Neuron (in vitro differentiated cells): ENCODE data around the gene KCNAB2.
"Not testable (repeated sequence)": the region's sequence is repeated elsewhere in the genome, so short reads cannot be mapped to it uniquely, and the experiment has no call there.

Source experiments
- H2AFZ ChIP-seq: one replicate; pipeline ENCODE4 v1.6.1; 2013; ENCODE audit warnings: low read depth, mild to moderate bottlenecking, inconsistent platforms, low read length, moderate library complexity
- H3K27me3 ChIP-seq: one replicate; pipeline ENCODE4 v1.6.1; 2013; ENCODE audit warnings: low read length; ENCODE audit not compliant: insufficient read depth
- H3K36me3 ChIP-seq: one replicate; pipeline ENCODE4 v1.6.1; 2013; ENCODE audit warnings: low read length; ENCODE audit not compliant: insufficient read depth
- H3K4me1 ChIP-seq: one replicate; pipeline ENCODE4 v1.6.1; 2013; ENCODE audit warnings: low read length; ENCODE audit not compliant: insufficient read depth
- H3K4me3 ChIP-seq: 2 replicates; pipeline ENCODE4 v1.5.1; 2013; ENCODE audit warnings: mild to moderate bottlenecking, low read length, moderate library complexity
- H3K9me3 ChIP-seq: one replicate; pipeline ENCODE4 v1.6.1; 2013; ENCODE audit warnings: low read length

The KCNAB2 gene

GRCh38 chr1:6075748-6076147, 30.1 kb downstream of the KCNAB2 start:
- Histone ChIP-seq H3K4me3 (no peak overlapping the region), H3K9me3 (no peaks in the 10 kb centered on the region), H3K27me3 (peaks cover 8% of the 10 kb centered on the region), H3K36me3 (no peaks in the 10 kb centered on the region), H3K4me1 (peaks cover 9% of the 10 kb centered on the region), H2AFZ (no peak overlapping the region)

- H3K4me3 ChIP-seq, H3K9me3 ChIP-seq, H3K27me3 ChIP-seq, H2AFZ ChIP-seq, H3K36me3 ChIP-seq: not testable (repeated sequence)
- peaks cover 11% of the 10 kb centered on the region for H3K4me1 ChIP-seq
Observed at GRCh38 chr1:6077061-6077460, 31.4 kb downstream of the KCNAB2 start.

- Histone ChIP-seq H3K4me3 (no peak overlapping the region), H3K36me3 (no peaks in the 10 kb centered on the region), H3K4me1 (peaks cover 16% of the 10 kb centered on the region), H3K27me3 (peaks cover 8% of the 10 kb centered on the region), H2AFZ (no peak overlapping the region), H3K9me3 (no peaks in the 10 kb centered on the region)
Observed at GRCh38 chr1:6077506-6077905, 31.8 kb downstream of the KCNAB2 start.

GRCh38 chr1:6077919-6078318, 32.2 kb downstream of the KCNAB2 start:
- H3K36me3 ChIP-seq = no peaks in the 10 kb centered on the region
- H3K27me3 ChIP-seq = peaks cover 8% of the 10 kb centered on the region
- no peak overlapping the region for H3K4me3 ChIP-seq
- H2AFZ ChIP-seq = no peak overlapping the region
- peaks cover 19% of the 10 kb centered on the region for H3K4me1 ChIP-seq
- no peaks in the 10 kb centered on the region for H3K9me3 ChIP-seq

GRCh38 chr1:6080469-6080868, 34.8 kb downstream of the KCNAB2 start:
- Histone ChIP-seq H3K4me3 (no peak overlapping the region), H3K27me3 (peaks cover 8% of the 10 kb centered on the region), H3K36me3 (no peaks in the 10 kb centered on the region), H2AFZ (no peak overlapping the region), H3K4me1 (peaks cover 25% of the 10 kb centered on the region), H3K9me3 (no peaks in the 10 kb centered on the region)

GRCh38 chr1:6081901-6082300, 36.2 kb downstream of the KCNAB2 start:
- no peak overlapping the region for H2AFZ ChIP-seq
- H3K27me3 ChIP-seq = peaks cover 8% of the 10 kb centered on the region
- H3K36me3 ChIP-seq = no peaks in the 10 kb centered on the region
- H3K4me1 ChIP-seq = peaks cover 32% of the 10 kb centered on the region
- H3K4me3 ChIP-seq = no peak overlapping the region
- H3K9me3 ChIP-seq = no peaks in the 10 kb centered on the region

- no peak overlapping the region for H3K4me3 ChIP-seq
- no peaks in the 10 kb centered on the region for H3K9me3 ChIP-seq
- no peak overlapping the region for H2AFZ ChIP-seq
- H3K27me3 ChIP-seq = peaks cover 8% of the 10 kb centered on the region
- H3K4me1 ChIP-seq = peaks cover 32% of the 10 kb centered on the region
- no peaks in the 10 kb centered on the region for H3K36me3 ChIP-seq
Observed at GRCh38 chr1:6082430-6082971, 36.8 kb downstream of the KCNAB2 start.

DNA sequence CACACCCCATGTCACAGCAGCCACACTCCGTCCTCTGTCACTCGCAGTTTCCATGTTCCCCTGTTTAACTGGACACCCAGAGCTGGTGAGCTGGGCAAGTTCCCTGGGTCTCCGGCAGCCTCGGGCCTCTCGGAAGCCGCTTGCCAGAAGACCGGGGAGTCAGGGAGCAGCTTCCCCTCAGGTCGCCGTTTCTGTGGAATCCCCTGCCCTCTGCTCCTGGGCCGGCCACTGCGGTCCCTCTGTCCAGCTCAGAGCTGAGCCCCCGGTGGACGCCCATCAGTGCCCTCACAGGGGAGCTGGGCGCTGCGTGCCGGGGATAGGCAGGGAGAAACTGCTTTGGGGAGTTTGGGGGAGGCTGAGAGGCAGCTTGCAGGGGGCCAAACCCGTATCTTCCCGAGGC, 37.7 kb downstream of the KCNAB2 start:
- no peak overlapping the region for H3K4me3 ChIP-seq
- peaks cover 8% of the 10 kb centered on the region for H3K27me3 ChIP-seq
- H3K4me1 ChIP-seq = peaks cover 32% of the 10 kb centered on the region
- no peaks in the 10 kb centered on the region for H3K9me3 ChIP-seq
- peak overlapping the region; percentile 66 for H2AFZ ChIP-seq
- H3K36me3 ChIP-seq = no peaks in the 10 kb centered on the region

- H3K27me3 ChIP-seq = peaks cover 4% of the 10 kb centered on the region
- H3K4me1 ChIP-seq = peaks cover 32% of the 10 kb centered on the region
- peak overlapping the region; percentile 66 for H2AFZ ChIP-seq
- H3K4me3 ChIP-seq = peak overlapping the region; percentile 9
- H3K9me3 ChIP-seq = no peaks in the 10 kb centered on the region
- no peaks in the 10 kb centered on the region for H3K36me3 ChIP-seq
Observed at GRCh38 chr1:6083801-6084446, 38.2 kb downstream of the KCNAB2 start.

DNA sequence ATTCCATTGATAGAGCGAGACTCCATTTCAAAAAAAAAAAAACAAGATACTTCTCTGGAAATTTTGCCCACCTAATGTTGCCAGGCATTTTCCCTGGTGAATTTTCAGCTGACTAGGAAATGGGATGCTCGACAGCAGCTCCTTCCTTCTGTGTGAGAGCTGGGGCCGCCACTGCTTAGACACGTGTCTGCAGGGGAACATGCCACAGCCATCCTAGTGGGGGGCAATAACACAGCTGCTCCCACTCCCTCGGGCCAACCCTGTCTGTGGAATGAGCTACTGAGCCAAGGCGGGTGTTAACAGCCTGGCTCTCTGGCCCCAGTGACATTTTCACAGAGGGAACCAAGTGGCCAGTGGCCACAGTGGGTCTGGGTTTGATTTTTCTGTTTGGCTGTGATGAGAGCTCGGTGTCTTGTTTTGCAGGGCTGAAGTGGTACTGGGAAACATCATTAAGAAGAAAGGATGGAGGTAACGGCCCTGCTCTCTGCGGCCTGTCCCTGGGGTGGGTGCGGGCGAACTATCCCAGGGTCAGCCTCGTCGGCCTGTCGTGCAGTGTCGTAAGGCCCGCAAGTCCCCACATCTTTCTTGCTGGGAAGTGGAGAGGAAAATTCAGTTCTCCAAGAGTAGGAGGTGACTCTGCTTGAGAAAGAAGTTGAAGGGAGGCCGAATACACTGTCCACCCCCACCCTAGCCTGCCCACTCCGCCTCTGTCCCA, 39.2 kb downstream of the KCNAB2 start:
- no peak overlapping the region for H2AFZ ChIP-seq
- H3K4me1 ChIP-seq = peaks cover 32% of the 10 kb centered on the region
- H3K36me3 ChIP-seq = no peaks in the 10 kb centered on the region
- H3K4me3 ChIP-seq = no peak overlapping the region
- H3K27me3 ChIP-seq = peaks cover 4% of the 10 kb centered on the region
- no peaks in the 10 kb centered on the region for H3K9me3 ChIP-seq

GRCh38 chr1:6085666-6086065, 40.0 kb downstream of the KCNAB2 start:
- Histone ChIP-seq H2AFZ (no peak overlapping the region), H3K4me1 (peaks cover 32% of the 10 kb centered on the region)

DNA sequence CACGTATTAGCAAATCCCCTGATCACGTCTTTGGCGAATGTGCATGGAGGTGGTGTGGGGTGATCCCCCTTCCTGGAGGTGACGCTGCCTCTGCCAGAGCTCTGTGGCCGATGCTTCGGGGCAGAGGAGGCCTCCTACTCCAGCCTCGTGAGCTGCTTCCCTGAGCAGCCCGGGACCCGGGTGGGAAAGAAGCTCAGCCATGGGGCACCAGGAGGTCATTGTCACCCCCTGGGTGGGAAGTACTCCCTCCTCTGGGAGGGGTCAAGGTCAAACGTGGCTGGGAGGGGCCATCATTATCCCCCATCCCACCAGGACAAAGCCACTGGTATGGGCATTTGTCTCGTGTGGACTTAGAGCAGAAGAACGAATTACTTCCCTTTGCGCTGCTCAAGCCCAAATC, 40.7 kb downstream of the KCNAB2 start:
- Histone ChIP-seq H3K36me3 (no peaks in the 10 kb centered on the region), H3K4me1 (peaks cover 32% of the 10 kb centered on the region), H3K27me3 (peaks cover 12% of the 10 kb centered on the region), H3K9me3 (no peaks in the 10 kb centered on the region), H3K4me3 (no peak overlapping the region), H2AFZ (no peak overlapping the region)

More at GRCh38 chr1:6085666-6086065, 40.0 kb downstream of the KCNAB2 start:
- Histone ChIP-seq H3K27me3 (peaks cover 11% of the 10 kb centered on the region), H3K9me3 (no peaks in the 10 kb centered on the region), H3K4me3 (no peak overlapping the region), H3K36me3 (no peaks in the 10 kb centered on the region)

DNA sequence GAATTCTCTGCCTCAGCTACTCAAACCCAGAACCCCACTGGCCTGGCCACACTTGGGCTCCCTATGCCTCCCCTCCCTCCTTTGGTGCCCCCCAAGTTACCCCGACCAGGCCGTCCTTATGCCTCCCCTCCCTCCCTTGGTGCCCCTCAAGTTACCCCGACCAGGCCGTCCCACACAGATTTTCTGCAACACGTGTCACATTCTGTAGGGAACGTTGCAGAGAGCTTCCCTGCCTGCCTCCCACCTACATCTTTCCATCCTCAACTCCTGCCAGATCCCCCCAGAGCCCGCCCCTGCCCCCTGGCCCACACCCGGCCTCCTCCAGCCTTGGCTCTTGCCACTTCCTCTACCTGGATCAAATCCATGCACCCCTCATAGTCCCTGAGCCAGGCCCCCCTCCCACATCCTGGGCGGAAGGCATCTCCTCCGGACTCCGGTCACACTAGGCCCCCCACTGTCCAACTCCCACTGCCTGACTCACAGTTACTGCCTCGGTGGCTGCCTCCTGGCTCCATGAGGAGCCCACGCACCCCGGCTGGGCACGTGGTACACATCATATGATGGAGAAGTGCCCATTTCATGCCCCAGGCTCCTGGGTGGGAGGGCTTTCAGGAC, 41.2 kb downstream of the KCNAB2 start:
- peaks cover 16% of the 10 kb centered on the region for H3K27me3 ChIP-seq
- H3K36me3 ChIP-seq = no peaks in the 10 kb centered on the region
- H2AFZ ChIP-seq = no peak overlapping the region
- no peak overlapping the region for H3K4me3 ChIP-seq
- H3K9me3 ChIP-seq = no peaks in the 10 kb centered on the region
- H3K4me1 ChIP-seq = peaks cover 31% of the 10 kb centered on the region
